RWPE2 (cell line): ENCODE measurements around the gene POMT1.

Experiments
- ATAC-seq: fragments of 200-7000 bp; cut with Tn5 transposase; 3 replicates; pipeline ENCODE4 v1.9.1; 2021; ENCODE audit warnings: low read depth
- DNase-seq: peaks from one replicate; pipeline ENCODE4 v3.0.0-alpha.2; 2020; ENCODE audit warnings: low spot score
- H3K27ac ChIP-seq: fragments of 450-650 bp; 2 replicates; pipeline ENCODE4 v1.5.1; 2017; ENCODE audit warnings: mild to moderate bottlenecking; ENCODE audit not compliant: poor library complexity, severe bottlenecking
- H3K27me3 ChIP-seq: fragments of 250-450 bp; sonication (Bioruptor Pico); 2 replicates; pipeline ENCODE4 v1.5.1; 2021; ENCODE audit warnings: mild to moderate bottlenecking, moderate library complexity; ENCODE audit not compliant: insufficient read depth, poor library complexity, severe bottlenecking
- H3K36me3 ChIP-seq: fragments of 250-450 bp; sonication (Bioruptor Pico); 2 replicates; pipeline ENCODE4 v1.5.1; 2020; ENCODE audit warnings: low read depth, mild to moderate bottlenecking, moderate library complexity
- H3K4me1 ChIP-seq: fragments of 250-450 bp; sonication (Bioruptor Pico); 2 replicates; pipeline ENCODE4 v1.5.1; 2021; ENCODE audit warnings: mild to moderate bottlenecking, moderate library complexity; ENCODE audit not compliant: insufficient read depth, poor library complexity, severe bottlenecking
- H3K4me3 ChIP-seq: fragments of 250-450 bp; sonication (Bioruptor Pico); 2 replicates; pipeline ENCODE4 v1.5.1; 2021; ENCODE audit warnings: mild to moderate bottlenecking, moderate library complexity; ENCODE audit not compliant: severe bottlenecking
- H3K9me3 ChIP-seq: fragments of 250-450 bp; sonication (Bioruptor Pico); 2 replicates; pipeline ENCODE4 v1.5.1; 2021; ENCODE audit warnings: mild to moderate bottlenecking, moderate library complexity; ENCODE audit not compliant: severe bottlenecking
- CTCF ChIP-seq: fragments of 450-650 bp; IDR thresholded peaks from one replicate; pipeline ENCODE4 v1.5.1; 2017; ENCODE audit warnings: mild to moderate bottlenecking, moderate library complexity; ENCODE audit not compliant: poor library complexity, severe bottlenecking

POMT1 gene

DNA sequence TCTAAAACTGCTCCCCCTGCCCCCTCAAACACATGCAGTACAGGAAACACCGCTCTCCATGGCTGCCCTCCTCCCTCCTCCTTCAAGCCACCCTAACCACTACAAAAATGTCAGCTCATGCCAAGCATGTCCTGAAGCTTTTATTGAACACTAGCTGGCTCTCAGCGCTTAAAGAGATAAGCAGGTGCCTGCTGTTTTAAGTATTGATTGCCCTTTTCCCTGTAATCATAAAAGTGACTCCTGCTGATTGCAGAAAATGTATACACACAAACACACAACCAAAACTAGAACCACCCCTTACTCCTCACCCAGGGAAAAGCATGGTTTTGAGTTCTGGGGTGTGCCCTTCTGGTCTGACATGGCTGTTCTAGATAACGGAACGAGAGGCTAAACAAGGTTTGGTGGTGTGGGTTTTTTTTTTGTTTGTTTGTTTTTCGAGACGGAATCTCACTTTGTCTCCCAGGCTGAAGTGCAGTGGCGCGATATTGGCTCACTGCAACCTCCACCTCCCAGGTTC is 32.1 kb downstream of the POMT1 start:
- Histone ChIP-seq H3K27ac (no peak overlapping the region), H3K9me3 (no peaks in the 10 kb centered on the region), H3K36me3 (peaks cover 6% of the 10 kb centered on the region; the same call in 1 of the 2 replicates), H3K4me3 (no peak overlapping the region), H3K4me1 (no peaks in the 10 kb centered on the region), H3K27me3 (no peaks in the 10 kb centered on the region)
- TF ChIP-seq CTCF = no peak
- no peak for ATAC-seq
- DNase-seq = no peak

DNA sequence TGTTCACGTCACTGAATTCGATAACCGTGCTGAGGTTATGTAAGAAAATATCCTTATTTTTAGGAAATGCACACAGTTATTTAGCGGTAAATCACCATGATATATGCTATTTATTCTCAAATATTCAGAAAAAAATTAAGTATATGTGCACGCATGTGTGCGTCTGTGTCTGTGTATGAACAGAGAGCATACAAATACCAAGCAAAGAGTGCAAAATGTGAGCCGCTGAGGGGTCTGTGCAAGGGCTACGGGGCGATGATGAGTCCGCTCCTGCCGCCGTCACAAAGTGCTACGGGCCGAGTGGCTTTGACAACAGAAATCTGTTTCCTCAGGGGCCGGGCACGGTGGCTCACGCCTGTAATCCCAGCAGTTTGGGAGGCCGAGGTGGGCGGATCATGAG is 35.2 kb downstream of the POMT1 start:
- ATAC-seq (no peak), DNase-seq (no peak)
- H3K27me3 ChIP-seq = no peaks in the 10 kb centered on the region
- H3K9me3 ChIP-seq = no peaks in the 10 kb centered on the region
- no peaks in the 10 kb centered on the region for H3K4me1 ChIP-seq
- no peak for TF ChIP-seq CTCF
- H3K27ac ChIP-seq = no peak overlapping the region
- H3K36me3 ChIP-seq = no peaks in the 10 kb centered on the region
- no peak overlapping the region for H3K4me3 ChIP-seq

GRCh38 chr9:131539223-131539923 is 36.7 kb downstream of the POMT1 start:
- no peaks in the 10 kb centered on the region for H3K36me3 ChIP-seq
- no peak for TF ChIP-seq CTCF
- H3K27me3 ChIP-seq = peaks cover under 1% of the 10 kb centered on the region
- no peak overlapping the region for H3K4me3 ChIP-seq
- DNase-seq = no peak
- H3K9me3 ChIP-seq = peaks cover 3% of the 10 kb centered on the region
- ATAC-seq = no peak
- H3K4me1 ChIP-seq = no peaks in the 10 kb centered on the region
- H3K27ac ChIP-seq = no peak overlapping the region

DNA sequence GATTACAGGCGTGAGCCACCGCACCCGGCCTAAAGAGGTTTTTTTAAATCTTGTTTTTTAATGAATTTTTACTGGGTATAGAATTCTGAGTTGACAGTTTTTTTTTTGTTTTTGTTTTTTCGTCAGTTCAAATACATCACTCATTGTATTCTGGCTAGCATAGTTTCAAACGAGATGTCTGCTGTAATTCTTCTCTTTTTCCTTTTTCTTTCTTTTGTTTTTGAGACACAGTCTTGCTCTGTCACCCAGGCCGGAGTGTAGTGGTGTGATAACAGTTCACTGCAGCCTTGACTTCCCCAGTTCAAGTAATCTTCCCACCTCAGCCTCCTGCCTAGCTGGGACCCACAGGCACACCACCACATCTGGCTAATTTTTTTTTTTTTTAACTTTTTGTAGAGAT is 40.4 kb downstream of the POMT1 start:
- ATAC-seq (no peak), DNase-seq (no peak)
- no peak overlapping the region for H3K27ac ChIP-seq
- H3K4me1 ChIP-seq = no peaks in the 10 kb centered on the region
- TF ChIP-seq CTCF = no peak
- peaks cover 38% of the 10 kb centered on the region for H3K27me3 ChIP-seq
- no peak overlapping the region for H3K4me3 ChIP-seq
- H3K9me3 ChIP-seq = peaks cover 3% of the 10 kb centered on the region
- no peaks in the 10 kb centered on the region for H3K36me3 ChIP-seq
